ENCODE data around the gene RPRD1A. TPM values are rescaled to one million over a fixed set of nuclear protein-coding genes. Genes with fewer than 3 reads are reported as not detected.

The RPRD1A gene
- total and polyA plus RNA-seq, 9 of the 15 experiments (the other 6 are each of a cell fraction or from before 2014, with no cell fraction given), result 30.2 to 142 (median 66.0) TPM

- no peak for TF ChIP-seq MYNN (IDR thresholded peaks at IDR 0.05)
- TF ChIP-seq MYNN (CRISPR knock-in tag; IDR thresholded peaks at IDR 0.05), result no peak
- no peak for TF ChIP-seq MEF2A (IDR thresholded peaks at IDR 0.05; ENCODE audit: control insufficient read depth, low read depth, low read length)
- TF ChIP-seq ZNF717 (CRISPR knock-in tag; IDR thresholded peaks at IDR 0.05), result no peak
Measured at GRCh38 chr18:36112302-36112701, 44.9 kb upstream of the RPRD1A start (continued).

- DNase-seq (ENCODE audit: extremely low read depth in 1 of 4, low spot score in 3 of 4), result no peak
- H3K9me1 ChIP-seq (ENCODE audit: control insufficient read depth, insufficient read depth, low read length), result no peaks in the 10 kb centered on the region
- no peak overlapping the region for H3K27ac ChIP-seq (ENCODE audit: extremely low read depth, low read depth, low read length)
- H3K9ac ChIP-seq (ENCODE audit: insufficient read depth in 1 of 2, low read depth in 2 of 2, low read length in 2 of 2), result no peak overlapping the region
- no peaks in the 10 kb centered on the region for H3K79me2 ChIP-seq (ENCODE audit: control insufficient read depth, insufficient read depth, low read length)
- no peaks in the 10 kb centered on the region for H3K9me3 ChIP-seq (replicated peaks; ENCODE audit: control insufficient read depth, insufficient read depth, low read depth, low read length)
- ChIA-PET CTCF (ENCODE audit: low intra/inter-chr PET ratio) (no interaction called here), POLR2A (interaction anchor here (0.6 kb wide), 1 partner anchor 44 kb away, joined by 4 read pairs; no protein-coding TSS in a partner anchor)
- in situ Hi-C loops (cut with MboI) (no loop called here), intact Hi-C loops (cut with micrococcal nuclease) (no loop called here)
- no peaks in the 10 kb centered on the region for H3K27me3 ChIP-seq (ENCODE audit: control insufficient read depth in 2 of 2, insufficient read depth in 2 of 2, low read length in 2 of 2)
- H4K20me1 ChIP-seq (replicated peaks; ENCODE audit: control insufficient read depth, insufficient read depth, low read length), result no peaks in the 10 kb centered on the region
- BruUV-seq (replicated peaks), result no TSS peak
- H3K36me3 ChIP-seq (ENCODE audit: control insufficient read depth, insufficient read depth, low read length), result peaks cover 42% of the 10 kb centered on the region
- no peak overlapping the region for H3K4me3 ChIP-seq
- H2AFZ ChIP-seq (ENCODE audit: low read depth, low read length), result no peak overlapping the region
- 95% methylated on average over 1 of the region's 1 CpG for WGBS (ENCODE audit: insufficient coverage, low coverage, missing lambda C conversion rate)
- no peak for FAIRE-seq
- no peak overlapping the region for H3K4me2 ChIP-seq (ENCODE audit: insufficient read depth, low read length)
- no peak for ATAC-seq
- no peaks in the 10 kb centered on the region for H3K4me1 ChIP-seq (replicated peaks in 1 of 2; ENCODE audit: control insufficient read depth in 2 of 2, insufficient read depth in 2 of 2, low read length in 2 of 2)
- TF ChIP-seq ZNF785 (CRISPR knock-in tag; IDR thresholded peaks at IDR 0.05) (no peak), KLF1 (tag; IDR thresholded peaks at IDR 0.05) (no peak), SMARCA4 (IDR thresholded peaks at IDR 0.05) (no peak), HOXB6 (CRISPR knock-in tag; IDR thresholded peaks at IDR 0.05; ENCODE audit: borderline replicate concordance) (no peak), BDP1 (IDR thresholded peaks at IDR 0.05; ENCODE audit: insufficient read depth, insufficient read length) (no peak), ZNF280B (CRISPR knock-in tag; IDR thresholded peaks at IDR 0.05) (no peak), BRD9 (IDR thresholded peaks at IDR 0.05; ENCODE audit: low read depth, partially characterized antibody) (no peak), RBM15 (IDR thresholded peaks at IDR 0.05; ENCODE audit: insufficient read depth, low read length) (no peak), XRCC5 (IDR thresholded peaks at IDR 0.05; ENCODE audit: low read depth, low read length) (no peak), GATAD2B (IDR thresholded peaks at IDR 0.05; ENCODE audit: borderline replicate concordance) (no peak), DIDO1 (tag; IDR thresholded peaks at IDR 0.05; ENCODE audit: low read depth) (no peak)
- TF ChIP-seq, protein P1, sequence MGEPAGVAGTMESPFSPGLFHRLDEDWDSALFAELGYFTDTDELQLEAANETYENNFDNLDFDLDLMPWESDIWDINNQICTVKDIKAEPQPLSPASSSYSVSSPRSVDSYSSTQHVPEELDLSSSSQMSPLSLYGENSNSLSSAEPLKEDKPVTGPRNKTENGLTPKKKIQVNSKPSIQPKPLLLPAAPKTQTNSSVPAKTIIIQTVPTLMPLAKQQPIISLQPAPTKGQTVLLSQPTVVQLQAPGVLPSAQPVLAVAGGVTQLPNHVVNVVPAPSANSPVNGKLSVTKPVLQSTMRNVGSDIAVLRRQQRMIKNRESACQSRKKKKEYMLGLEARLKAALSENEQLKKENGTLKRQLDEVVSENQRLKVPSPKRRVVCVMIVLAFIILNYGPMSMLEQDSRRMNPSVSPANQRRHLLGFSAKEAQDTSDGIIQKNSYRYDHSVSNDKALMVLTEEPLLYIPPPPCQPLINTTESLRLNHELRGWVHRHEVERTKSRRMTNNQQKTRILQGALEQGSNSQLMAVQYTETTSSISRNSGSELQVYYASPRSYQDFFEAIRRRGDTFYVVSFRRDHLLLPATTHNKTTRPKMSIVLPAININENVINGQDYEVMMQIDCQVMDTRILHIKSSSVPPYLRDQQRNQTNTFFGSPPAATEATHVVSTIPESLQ (CRISPR knock-in tag; IDR thresholded peaks at IDR 0.05), result no peak
- TF ChIP-seq, protein P2, sequence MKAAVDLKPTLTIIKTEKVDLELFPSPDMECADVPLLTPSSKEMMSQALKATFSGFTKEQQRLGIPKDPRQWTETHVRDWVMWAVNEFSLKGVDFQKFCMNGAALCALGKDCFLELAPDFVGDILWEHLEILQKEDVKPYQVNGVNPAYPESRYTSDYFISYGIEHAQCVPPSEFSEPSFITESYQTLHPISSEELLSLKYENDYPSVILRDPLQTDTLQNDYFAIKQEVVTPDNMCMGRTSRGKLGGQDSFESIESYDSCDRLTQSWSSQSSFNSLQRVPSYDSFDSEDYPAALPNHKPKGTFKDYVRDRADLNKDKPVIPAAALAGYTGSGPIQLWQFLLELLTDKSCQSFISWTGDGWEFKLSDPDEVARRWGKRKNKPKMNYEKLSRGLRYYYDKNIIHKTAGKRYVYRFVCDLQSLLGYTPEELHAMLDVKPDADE (conservative IDR thresholded peaks at IDR 0.05; ENCODE audit: control insufficient read depth, low read depth, low read length), result no peak
- TF ChIP-seq, protein P3, sequence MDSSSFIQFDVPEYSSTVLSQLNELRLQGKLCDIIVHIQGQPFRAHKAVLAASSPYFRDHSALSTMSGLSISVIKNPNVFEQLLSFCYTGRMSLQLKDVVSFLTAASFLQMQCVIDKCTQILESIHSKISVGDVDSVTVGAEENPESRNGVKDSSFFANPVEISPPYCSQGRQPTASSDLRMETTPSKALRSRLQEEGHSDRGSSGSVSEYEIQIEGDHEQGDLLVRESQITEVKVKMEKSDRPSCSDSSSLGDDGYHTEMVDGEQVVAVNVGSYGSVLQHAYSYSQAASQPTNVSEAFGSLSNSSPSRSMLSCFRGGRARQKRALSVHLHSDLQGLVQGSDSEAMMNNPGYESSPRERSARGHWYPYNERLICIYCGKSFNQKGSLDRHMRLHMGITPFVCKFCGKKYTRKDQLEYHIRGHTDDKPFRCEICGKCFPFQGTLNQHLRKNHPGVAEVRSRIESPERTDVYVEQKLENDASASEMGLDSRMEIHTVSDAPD (CRISPR knock-in tag; IDR thresholded peaks at IDR 0.05), result no peak
Measured at GRCh38 chr18:36109737-36110136, 42.4 kb upstream of the RPRD1A start.
